Fibroblast of lung (primary cell): ENCODE data around the gene ZNF804A. TPM values are rescaled to one million over a fixed set of nuclear protein-coding genes. Genes with fewer than 3 reads are reported as not detected.

Source experiments
- DNase-seq, 2 donors: peaks; one replicate each; pipeline versions ENCODE4 v3.0.0 to v3.0.0-alpha.2; 2010; ENCODE audit warnings: low read depth in 2 of 2
- H2AFZ ChIP-seq: 2 replicates; pipeline ENCODE4 v1.5.1; 2012; ENCODE audit warnings: low read length, control low read depth, inconsistent platforms
- H3K27ac ChIP-seq: 2 replicates; pipeline ENCODE4 v1.5.1; 2011; ENCODE audit warnings: low read length, control low read depth; ENCODE audit not compliant: insufficient read depth
- H3K27me3 ChIP-seq: 2 replicates; pipeline ENCODE4 v1.5.1; 2011; ENCODE audit warnings: mild to moderate bottlenecking, low read length; ENCODE audit not compliant: control insufficient read depth, insufficient read depth
- H3K36me3 ChIP-seq: 2 replicates; pipeline ENCODE4 v1.5.1; 2011; ENCODE audit warnings: low read length; ENCODE audit not compliant: control insufficient read depth, insufficient read depth
- H3K4me1 ChIP-seq: 2 replicates; pipeline ENCODE4 v1.5.1; 2011; ENCODE audit warnings: low read length; ENCODE audit not compliant: control insufficient read depth, insufficient read depth; ENCODE audit errors: extremely low read depth
- H3K4me2 ChIP-seq: 2 replicates; pipeline ENCODE4 v1.5.1; 2011; ENCODE audit warnings: low read length, control low read depth; ENCODE audit not compliant: insufficient read depth; ENCODE audit errors: extremely low read depth
- H3K4me3 ChIP-seq, 4 experiments: fragments of 200-600 bp in 1 of 4; sonication (generic) in 1 of 4; replicated peaks in 1 of 4; 2 replicates each; pipeline ENCODE4 v1.5.1; 2011 to 2016; ENCODE audit warnings: low read length in 4 of 4, low read depth in 3 of 4, mild to moderate bottlenecking in 3 of 4, control low read depth in 2 of 4, inconsistent platforms in 1 of 4, mixed read lengths in 1 of 4; ENCODE audit not compliant: insufficient read depth in 1 of 4; ENCODE audit errors: control extremely low read depth in 1 of 4
- H3K79me2 ChIP-seq: 2 replicates; pipeline ENCODE4 v1.5.1; 2012; ENCODE audit warnings: mild to moderate bottlenecking, low read length, inconsistent platforms; ENCODE audit not compliant: control insufficient read depth, insufficient read depth
- H3K9ac ChIP-seq: 2 replicates; pipeline ENCODE4 v1.5.1; 2011; ENCODE audit warnings: mild to moderate bottlenecking, low read length, control low read depth; ENCODE audit not compliant: insufficient read depth
- H3K9me3 ChIP-seq: 2 replicates; pipeline ENCODE4 v1.5.1; 2012; ENCODE audit warnings: low read depth, low read length; ENCODE audit not compliant: control insufficient read depth, insufficient read depth
- H4K20me1 ChIP-seq: 2 replicates; pipeline ENCODE4 v1.5.1; 2011; ENCODE audit warnings: low read length; ENCODE audit not compliant: control insufficient read depth, insufficient read depth; ENCODE audit errors: extremely low read depth
- EZH2 ChIP-seq: IDR thresholded peaks from 2 replicates; pipeline ENCODE4 v1.5.1; 2012; ENCODE audit warnings: low read length, control low read depth, mild to moderate bottlenecking; ENCODE audit errors: missing control alignments
- polyA plus RNA-seq, 2 donors: library from polyadenylated mRNA; depleted of rRNA in 1 of 2; stranded (reverse) in 1 of 2; unstranded in 1 of 2; fragments of >200 nt; gene quantifications; 2 replicates each; pipeline ENCODE4 v1.2.1, GENCODE V29; 2011 to 2012; ENCODE audit warnings: missing spikeins in 1 of 2
- total RNA-seq: library from RNA; depleted of rRNA; stranded (reverse); fragments of >200 nt; gene quantifications from 2 replicates; pipeline ENCODE4 v1.2.1, GENCODE V29; 2014
- TF ChIP-seq, protein P1 (sequence below), 2 donors: IDR thresholded peaks in 1 of 2; conservative IDR thresholded peaks in 1 of 2; 1 replicate in 1 of 2; 2 replicates in 1 of 2; pipeline ENCODE4 v1.5.1; 2011 to 2012; ENCODE audit warnings: low read length in 2 of 2, control low read depth in 1 of 2, inconsistent platforms in 1 of 2, low read depth in 1 of 2, mild to moderate bottlenecking in 1 of 2

ZNF804A gene
- total and polyA plus RNA-seq, 2 donors (not counting 1 experiment from before 2014, with no cell fraction given), result 3.0 to 6.9 TPM

DNA sequence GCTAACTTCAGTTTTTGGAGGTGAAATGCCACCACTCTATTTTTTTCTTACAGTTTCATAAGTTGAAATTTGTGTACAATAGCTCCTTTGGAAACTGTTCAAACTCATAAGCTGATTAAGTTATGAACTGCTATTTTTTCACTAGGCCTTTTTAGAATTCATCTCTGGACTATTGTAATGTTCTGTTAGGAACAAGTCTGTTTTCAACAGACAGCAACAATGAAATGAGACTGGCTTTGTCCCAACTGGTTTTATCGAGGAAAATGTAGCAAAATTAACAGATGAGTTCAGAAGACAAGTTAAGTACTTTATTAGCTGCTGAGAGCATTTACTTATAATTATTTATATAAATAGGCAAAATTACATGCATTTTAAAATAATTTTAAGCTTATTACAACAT lies 310.6 kb downstream of the ZNF804A start:
- Histone ChIP-seq H4K20me1 (no peaks in the 10 kb centered on the region), H3K79me2 (no peaks in the 10 kb centered on the region), H3K9ac (no peak overlapping the region), H3K9me3 (no peaks in the 10 kb centered on the region), H2AFZ (no peak overlapping the region), H3K4me1 (no peaks in the 10 kb centered on the region), H3K4me2 (no peak overlapping the region), H3K27me3 (no peaks in the 10 kb centered on the region), H3K36me3 (no peaks in the 10 kb centered on the region), H3K27ac (no peak overlapping the region), H3K4me3 (no peak overlapping the region)
- DNase-seq, result no peak
- TF ChIP-seq EZH2, result no peak
- TF ChIP-seq, protein P1, sequence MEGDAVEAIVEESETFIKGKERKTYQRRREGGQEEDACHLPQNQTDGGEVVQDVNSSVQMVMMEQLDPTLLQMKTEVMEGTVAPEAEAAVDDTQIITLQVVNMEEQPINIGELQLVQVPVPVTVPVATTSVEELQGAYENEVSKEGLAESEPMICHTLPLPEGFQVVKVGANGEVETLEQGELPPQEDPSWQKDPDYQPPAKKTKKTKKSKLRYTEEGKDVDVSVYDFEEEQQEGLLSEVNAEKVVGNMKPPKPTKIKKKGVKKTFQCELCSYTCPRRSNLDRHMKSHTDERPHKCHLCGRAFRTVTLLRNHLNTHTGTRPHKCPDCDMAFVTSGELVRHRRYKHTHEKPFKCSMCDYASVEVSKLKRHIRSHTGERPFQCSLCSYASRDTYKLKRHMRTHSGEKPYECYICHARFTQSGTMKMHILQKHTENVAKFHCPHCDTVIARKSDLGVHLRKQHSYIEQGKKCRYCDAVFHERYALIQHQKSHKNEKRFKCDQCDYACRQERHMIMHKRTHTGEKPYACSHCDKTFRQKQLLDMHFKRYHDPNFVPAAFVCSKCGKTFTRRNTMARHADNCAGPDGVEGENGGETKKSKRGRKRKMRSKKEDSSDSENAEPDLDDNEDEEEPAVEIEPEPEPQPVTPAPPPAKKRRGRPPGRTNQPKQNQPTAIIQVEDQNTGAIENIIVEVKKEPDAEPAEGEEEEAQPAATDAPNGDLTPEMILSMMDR (conservative IDR thresholded peaks at IDR 0.05 in 1 of 2, IDR thresholded peaks at IDR 0.05 in 1 of 2; ENCODE audit: low read depth in 1 of 2, low read length in 2 of 2), result no peak

GRCh38 chr2:184920451-184920965 lies 322.2 kb downstream of the ZNF804A start:
- Histone ChIP-seq H3K79me2 (no peaks in the 10 kb centered on the region), H3K36me3 (no peaks in the 10 kb centered on the region), H3K27ac (no peak overlapping the region), H3K4me2 (no peak overlapping the region), H4K20me1 (no peaks in the 10 kb centered on the region), H3K4me3 (no peak overlapping the region), H2AFZ (no peak overlapping the region), H3K9me3 (no peaks in the 10 kb centered on the region), H3K4me1 (no peaks in the 10 kb centered on the region), H3K9ac (no peak overlapping the region), H3K27me3 (no peaks in the 10 kb centered on the region)
- peak; percentile 1 to 63 for DNase-seq
- no peak for TF ChIP-seq EZH2
- TF ChIP-seq, protein P1 (conservative IDR thresholded peaks at IDR 0.05 in 1 of 2, IDR thresholded peaks at IDR 0.05 in 1 of 2; ENCODE audit: low read depth in 1 of 2, low read length in 2 of 2), result no peak

DNA sequence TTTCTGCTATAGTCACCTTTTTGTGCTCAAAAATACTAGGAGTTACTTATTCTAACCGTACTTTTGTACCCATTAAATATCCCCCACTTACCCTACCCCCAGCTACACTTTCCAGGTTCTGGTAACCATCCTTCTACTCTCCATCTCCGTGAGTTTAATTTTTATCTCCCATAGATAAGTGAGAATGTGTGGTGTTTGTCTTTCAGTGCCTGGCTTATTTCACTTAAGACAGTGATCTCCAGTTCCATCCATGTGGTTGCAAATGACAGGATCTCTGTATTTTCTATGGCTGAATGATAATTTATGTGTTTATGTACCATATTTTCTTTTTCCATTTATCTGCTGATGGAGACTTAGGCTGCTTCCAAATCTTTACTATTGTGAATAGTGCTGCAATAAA lies 323.3 kb downstream of the ZNF804A start:
- Histone ChIP-seq H3K27ac (no peak overlapping the region), H3K4me3 (no peak overlapping the region), H3K79me2 (no peaks in the 10 kb centered on the region), H4K20me1 (no peaks in the 10 kb centered on the region), H3K27me3 (no peaks in the 10 kb centered on the region), H3K9me3 (no peaks in the 10 kb centered on the region), H2AFZ (no peak overlapping the region), H3K4me2 (no peak overlapping the region), H3K4me1 (no peaks in the 10 kb centered on the region), H3K9ac (no peak overlapping the region), H3K36me3 (no peaks in the 10 kb centered on the region)
- TF ChIP-seq, protein P1 (conservative IDR thresholded peaks at IDR 0.05 in 1 of 2, IDR thresholded peaks at IDR 0.05 in 1 of 2; ENCODE audit: low read depth in 1 of 2, low read length in 2 of 2), result no peak
- no peak for TF ChIP-seq EZH2
- DNase-seq, result no peak
